GM12873 (cell line): ENCODE data around the gene ABCB9.

Source experiments
- CTCF ChIP-seq: IDR thresholded peaks from 2 replicates; pipeline ENCODE4 v1.5.1; 2012; ENCODE audit warnings: low read depth, mild to moderate bottlenecking, moderate library complexity, low read length, control low read depth; ENCODE audit not compliant: insufficient read depth; ENCODE audit errors: missing control alignments

ABCB9 gene

GRCh38 chr12:122921917-122922316 is 44.3 kb downstream of the ABCB9 start:
- no peak for TF ChIP-seq CTCF

- no peak for TF ChIP-seq CTCF
Measured at GRCh38 chr12:122920687-122921086, 45.6 kb downstream of the ABCB9 start.

GRCh38 chr12:122918827-122919226 is 47.4 kb downstream of the ABCB9 start:
- TF ChIP-seq CTCF, result no peak

GRCh38 chr12:122917507-122918121 is 48.6 kb downstream of the ABCB9 start:
- no peak for TF ChIP-seq CTCF

- no peak for TF ChIP-seq CTCF
Measured at GRCh38 chr12:122909442-122910288, 56.6 kb downstream of the ABCB9 start.

- TF ChIP-seq CTCF, result no peak
Measured at GRCh38 chr12:122908915-122909314, 57.3 kb downstream of the ABCB9 start.

- no peak for TF ChIP-seq CTCF
Measured at GRCh38 chr12:122903693-122904034, 62.6 kb downstream of the ABCB9 start.
